ENCODE results near the gene C1QTNF6. TPM values are rescaled to one million over a fixed set of nuclear protein-coding genes. Genes with fewer than 3 reads are reported as not detected.

The C1QTNF6 gene
- total RNA-seq, 2 experiments from 2014 or later = 7.3 to 19.6 TPM

DNA sequence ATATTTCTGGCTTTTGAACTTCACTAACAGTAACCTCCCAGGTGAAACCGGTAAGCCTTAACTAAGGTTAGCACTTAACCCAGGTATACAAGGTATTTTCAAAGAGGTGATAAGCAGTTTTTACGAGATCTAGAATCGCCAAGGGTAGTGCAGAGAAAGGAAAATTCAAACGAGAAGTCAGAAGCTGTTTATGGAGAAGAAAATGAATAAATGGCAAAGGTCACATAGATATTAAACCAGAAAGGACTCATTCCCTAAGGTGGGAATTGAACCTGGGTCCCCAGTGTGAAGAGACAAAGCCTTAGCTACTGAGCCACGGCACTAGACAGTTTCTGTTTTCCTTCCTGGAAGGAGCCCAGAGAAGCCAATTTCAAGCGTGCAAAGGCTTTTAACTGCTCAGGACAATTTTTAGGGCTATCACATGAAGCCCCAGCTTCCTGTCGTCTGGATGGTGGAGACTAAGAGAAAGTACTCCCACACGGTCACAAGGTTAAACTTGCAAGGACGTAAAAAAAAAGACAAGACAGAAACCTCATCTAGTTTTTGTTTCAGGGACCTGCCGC, 5.7 kb upstream of the C1QTNF6 start:
- H3K9me2 ChIP-seq (ENCODE audit: insufficient read depth, low read length) = no peaks in the 10 kb centered on the region
- ChIA-PET CTCF (ENCODE audit: unreplicated experiment) (no interaction called here), POLR2A (interaction anchor here (0.8 kb wide), 1 partner anchor 15 kb away, joined by 4 read pairs; no protein-coding TSS in a partner anchor)
- no peaks in the 10 kb centered on the region for H3K79me2 ChIP-seq (ENCODE audit: insufficient read depth, low read depth, low read length)
- no peak overlapping the region for H3K4me3 ChIP-seq (ENCODE audit: low read depth, low read length, poor library complexity, severe bottlenecking)
- no peak overlapping the region for H3K4me2 ChIP-seq (ENCODE audit: low read length)
- no TSS peak for BruUV-seq (replicated peaks)
- no peak overlapping the region for H3K27ac ChIP-seq (ENCODE audit: low read depth, low read length, poor library complexity, severe bottlenecking)
- no peak for DNase-seq (ENCODE audit: low spot score)
- no peaks in the 10 kb centered on the region for H4K20me1 ChIP-seq (ENCODE audit: insufficient read depth, low read length)
- H3K36me3 ChIP-seq (ENCODE audit: insufficient read depth, low read length) = no peaks in the 10 kb centered on the region
- intact Hi-C loops (cut with micrococcal nuclease; ENCODE audit: unreplicated experiment) = no loop called here
- H3K4me1 ChIP-seq (ENCODE audit: insufficient read depth, low read length, poor library complexity, severe bottlenecking) = peaks cover 5% of the 10 kb centered on the region
- TF ChIP-seq EZH2phosphoT487 (IDR thresholded peaks at IDR 0.05; ENCODE audit: borderline replicate concordance, low read depth, low read length) = no peak
- TF ChIP-seq, protein P1, sequence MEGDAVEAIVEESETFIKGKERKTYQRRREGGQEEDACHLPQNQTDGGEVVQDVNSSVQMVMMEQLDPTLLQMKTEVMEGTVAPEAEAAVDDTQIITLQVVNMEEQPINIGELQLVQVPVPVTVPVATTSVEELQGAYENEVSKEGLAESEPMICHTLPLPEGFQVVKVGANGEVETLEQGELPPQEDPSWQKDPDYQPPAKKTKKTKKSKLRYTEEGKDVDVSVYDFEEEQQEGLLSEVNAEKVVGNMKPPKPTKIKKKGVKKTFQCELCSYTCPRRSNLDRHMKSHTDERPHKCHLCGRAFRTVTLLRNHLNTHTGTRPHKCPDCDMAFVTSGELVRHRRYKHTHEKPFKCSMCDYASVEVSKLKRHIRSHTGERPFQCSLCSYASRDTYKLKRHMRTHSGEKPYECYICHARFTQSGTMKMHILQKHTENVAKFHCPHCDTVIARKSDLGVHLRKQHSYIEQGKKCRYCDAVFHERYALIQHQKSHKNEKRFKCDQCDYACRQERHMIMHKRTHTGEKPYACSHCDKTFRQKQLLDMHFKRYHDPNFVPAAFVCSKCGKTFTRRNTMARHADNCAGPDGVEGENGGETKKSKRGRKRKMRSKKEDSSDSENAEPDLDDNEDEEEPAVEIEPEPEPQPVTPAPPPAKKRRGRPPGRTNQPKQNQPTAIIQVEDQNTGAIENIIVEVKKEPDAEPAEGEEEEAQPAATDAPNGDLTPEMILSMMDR (conservative IDR thresholded peaks at IDR 0.05; ENCODE audit: low read length) = no peak
- peaks cover 12% of the 10 kb centered on the region; the same call in 1 of the 2 replicates for H3K9me3 ChIP-seq (ENCODE audit: low read length)
- no peak overlapping the region for H2AFZ ChIP-seq (ENCODE audit: low read length)

GRCh38 chr22:37192741-37193140, 4.7 kb upstream of the C1QTNF6 start:
- Histone ChIP-seq H3K4me1 (ENCODE audit: insufficient read depth, low read length, poor library complexity, severe bottlenecking) (no peaks in the 10 kb centered on the region), H3K9me2 (ENCODE audit: insufficient read depth, low read length) (no peaks in the 10 kb centered on the region), H3K79me2 (ENCODE audit: insufficient read depth, low read depth, low read length) (no peaks in the 10 kb centered on the region), H3K36me3 (ENCODE audit: insufficient read depth, low read length) (no peaks in the 10 kb centered on the region), H3K4me2 (ENCODE audit: low read length) (no peak overlapping the region), H3K27ac (ENCODE audit: low read depth, low read length, poor library complexity, severe bottlenecking) (no peak overlapping the region), H3K4me3 (ENCODE audit: low read depth, low read length, poor library complexity, severe bottlenecking) (no peak overlapping the region), H3K9me3 (ENCODE audit: low read length) (peaks cover 12% of the 10 kb centered on the region; the same call in 1 of the 2 replicates), H2AFZ (ENCODE audit: low read length) (no peak overlapping the region), H4K20me1 (ENCODE audit: insufficient read depth, low read length) (no peaks in the 10 kb centered on the region)
- POLR2A ChIA-PET = no interaction called here
- CTCF ChIA-PET (ENCODE audit: unreplicated experiment) = no interaction called here
- no peak for DNase-seq (ENCODE audit: low spot score)
- no peak for TF ChIP-seq EZH2phosphoT487 (IDR thresholded peaks at IDR 0.05; ENCODE audit: borderline replicate concordance, low read depth, low read length)
- BruUV-seq (replicated peaks) = no TSS peak
- intact Hi-C loops (cut with micrococcal nuclease; ENCODE audit: unreplicated experiment) = no loop called here

DNA sequence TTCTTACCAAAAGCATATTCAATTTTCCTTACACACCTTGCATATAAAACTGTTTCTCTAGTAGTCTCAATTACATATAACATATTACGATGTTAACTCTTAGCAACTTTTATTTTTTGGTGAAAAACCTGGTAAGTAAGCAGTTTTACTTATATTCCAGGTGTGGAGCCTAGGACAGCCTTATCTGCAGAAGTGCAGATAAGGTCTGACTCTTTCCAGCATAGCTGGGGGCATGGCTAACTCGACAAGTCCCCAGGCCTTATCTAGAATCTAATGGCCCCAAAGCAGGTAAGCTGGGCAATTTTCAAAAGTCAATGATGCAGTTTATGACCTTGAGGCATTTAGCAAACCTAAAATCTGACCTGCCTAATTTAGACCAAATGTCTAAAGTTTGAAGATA, 4.2 kb upstream of the C1QTNF6 start:
- Histone ChIP-seq H3K4me3 (ENCODE audit: low read depth, low read length, poor library complexity, severe bottlenecking) (no peak overlapping the region), H3K4me1 (ENCODE audit: insufficient read depth, low read length, poor library complexity, severe bottlenecking) (no peaks in the 10 kb centered on the region), H3K36me3 (ENCODE audit: insufficient read depth, low read length) (no peaks in the 10 kb centered on the region), H4K20me1 (ENCODE audit: insufficient read depth, low read length) (no peaks in the 10 kb centered on the region), H3K9me2 (ENCODE audit: insufficient read depth, low read length) (no peaks in the 10 kb centered on the region), H3K4me2 (ENCODE audit: low read length) (no peak overlapping the region), H2AFZ (ENCODE audit: low read length) (no peak overlapping the region), H3K79me2 (ENCODE audit: insufficient read depth, low read depth, low read length) (no peaks in the 10 kb centered on the region), H3K9me3 (ENCODE audit: low read length) (peaks cover 12% of the 10 kb centered on the region; the same call in 1 of the 2 replicates), H3K27ac (ENCODE audit: low read depth, low read length, poor library complexity, severe bottlenecking) (no peak overlapping the region)
- intact Hi-C loops (cut with micrococcal nuclease; ENCODE audit: unreplicated experiment) = no loop called here
- ChIA-PET POLR2A (no interaction called here), CTCF (ENCODE audit: unreplicated experiment) (no interaction called here)
- no peak for DNase-seq (ENCODE audit: low spot score)
- no peak for TF ChIP-seq EZH2phosphoT487 (IDR thresholded peaks at IDR 0.05; ENCODE audit: borderline replicate concordance, low read depth, low read length)
- TF ChIP-seq, protein P1 (conservative IDR thresholded peaks at IDR 0.05; ENCODE audit: low read length) = no peak
- BruUV-seq (replicated peaks) = no TSS peak
